HG02763 (cell line): Measurements from ENCODE around the gene SLC35C1.
A peak's percentile ranks its signal among the peaks of the same experiment; 100 is the strongest.

ENCODE experiments used
- ATAC-seq: cut with Tn5 transposase; IDR thresholded peaks from one replicate; pipeline ENCODE4 v1.9.1; 2021; ENCODE audit warnings: mild to moderate bottlenecking, moderate library complexity; ENCODE audit not compliant: unreplicated experiment

SLC35C1 gene

DNA sequence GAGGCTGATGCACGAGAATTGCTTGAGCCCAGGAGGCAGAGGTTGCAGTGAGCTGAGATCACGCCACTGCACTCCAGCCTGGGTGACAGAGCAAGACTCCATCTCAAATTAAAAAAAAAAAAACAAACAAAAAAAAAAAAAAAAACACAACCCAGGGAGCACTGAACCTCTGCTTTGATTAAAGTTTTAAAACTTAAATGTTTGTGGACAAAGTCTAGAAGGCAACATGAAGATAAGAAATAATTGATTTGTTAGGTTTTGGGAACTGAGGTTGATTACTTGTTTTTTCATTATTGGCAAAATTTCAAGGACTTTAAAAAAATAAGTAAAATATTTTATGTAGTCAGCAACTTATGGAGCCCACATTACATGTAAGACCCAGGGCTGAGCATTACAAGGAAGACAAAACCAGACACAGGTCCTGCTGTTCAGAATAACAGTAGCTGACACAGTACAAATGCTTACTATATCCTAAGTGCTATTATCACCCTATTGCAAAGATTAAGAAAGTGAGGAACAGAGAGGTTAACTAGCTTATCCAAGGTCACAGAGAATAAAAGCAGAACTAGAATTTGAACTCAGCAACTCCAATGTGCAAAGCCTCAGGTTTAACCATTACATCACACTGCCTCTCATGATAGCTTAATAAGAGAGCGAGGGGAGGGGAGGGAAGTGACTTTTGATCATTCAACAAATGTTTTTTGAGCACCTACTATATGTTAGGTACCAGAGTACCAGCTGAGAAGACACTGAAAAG, 40.1 kb downstream of the SLC35C1 start:
- no peak for ATAC-seq

DNA sequence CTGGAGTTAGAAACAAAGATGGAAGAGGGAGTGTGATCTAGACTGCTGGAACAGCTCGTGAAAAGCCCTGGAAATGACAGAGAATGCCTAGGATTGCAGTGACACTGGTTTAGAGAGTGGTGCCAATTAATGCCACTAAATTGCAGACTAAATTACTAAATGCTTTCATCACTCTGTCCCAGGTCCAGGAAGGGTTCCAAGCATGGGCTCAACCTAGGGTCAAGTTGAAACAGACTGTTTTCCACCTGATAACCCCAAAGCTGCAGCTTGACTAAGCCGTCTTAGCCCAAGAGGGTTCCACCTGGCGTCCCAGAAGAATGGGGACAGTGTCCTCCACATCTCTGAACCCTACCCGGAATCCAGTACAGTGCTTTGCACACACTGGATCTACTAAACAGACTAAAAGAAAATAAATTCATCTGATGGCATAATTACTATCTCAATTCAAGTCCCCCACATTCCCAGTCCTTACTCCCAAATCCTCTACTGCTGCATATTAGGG, 41.3 kb downstream of the SLC35C1 start:
- no peak for ATAC-seq

DNA sequence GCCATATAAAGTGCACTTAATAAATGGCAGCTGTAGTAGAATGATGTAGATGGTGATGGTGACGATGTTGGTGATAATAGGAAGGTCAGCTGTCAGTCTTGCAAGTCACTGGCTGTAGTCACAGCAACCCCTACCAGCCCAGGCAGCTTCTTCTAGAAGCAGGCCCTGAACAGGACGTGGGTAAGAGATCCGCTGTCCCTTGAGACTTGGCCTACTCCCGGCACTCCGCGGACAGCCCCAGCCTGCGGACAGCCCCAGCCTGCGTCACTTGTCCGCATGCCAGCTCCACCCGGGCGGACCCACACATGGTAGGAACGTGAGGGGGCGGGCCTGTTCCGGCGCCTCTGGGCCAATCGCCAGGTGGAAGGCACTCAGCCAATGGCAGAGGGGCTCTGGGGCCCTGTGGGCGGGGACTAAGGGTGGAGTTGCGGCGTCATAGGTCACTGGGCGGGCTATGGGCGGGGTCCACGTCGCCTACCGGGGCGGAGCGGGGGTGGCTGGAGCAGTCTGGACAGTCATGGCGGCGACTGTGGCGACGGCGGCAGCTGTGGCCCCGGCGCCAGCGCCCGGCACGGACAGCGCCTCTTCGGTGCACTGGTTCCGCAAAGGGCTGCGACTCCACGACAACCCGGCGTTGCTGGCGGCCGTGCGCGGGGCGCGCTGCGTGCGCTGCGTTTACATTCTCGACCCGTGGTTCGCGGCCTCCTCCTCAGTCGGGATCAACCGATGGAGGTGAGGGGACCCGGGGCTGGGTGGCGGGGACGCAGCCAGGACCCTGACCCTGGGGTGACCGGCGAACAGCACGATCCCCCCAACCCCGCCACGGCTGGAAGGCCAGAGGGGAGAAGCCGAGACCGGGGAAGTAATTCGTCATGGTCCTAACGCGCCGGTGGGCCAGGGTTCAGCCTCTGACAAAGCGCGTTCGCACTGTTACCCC, 42.3 kb downstream of the SLC35C1 start, which contains the start of gene CRY2:
TSS of gene CRY2 (plus strand) at position 502 of the 937 bp plus-strand sequence. CDS start at position 518, 16 bp downstream.
- peak; percentile 92 for ATAC-seq

DNA sequence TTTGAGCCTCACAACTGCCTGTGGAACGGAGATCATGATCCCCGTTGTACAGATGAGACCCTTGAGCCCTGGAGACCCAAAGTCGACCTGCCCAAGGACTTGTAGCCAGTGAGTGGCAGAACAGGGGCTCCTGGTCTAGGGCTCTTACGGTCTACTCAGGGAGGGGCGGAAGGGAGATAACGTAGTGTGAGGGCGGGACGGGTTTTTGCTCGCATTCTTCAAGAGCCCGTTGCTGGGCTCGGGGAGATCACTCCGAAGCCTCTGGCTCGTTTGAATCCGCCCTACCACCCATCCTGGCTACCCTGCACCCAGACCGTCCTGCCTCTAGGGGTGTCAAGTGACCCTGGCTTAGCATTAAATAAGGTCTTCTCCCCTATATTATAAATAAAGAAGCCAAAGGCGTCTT, 43.0 kb downstream of the SLC35C1 start:
- ATAC-seq = peak; percentile 7

DNA sequence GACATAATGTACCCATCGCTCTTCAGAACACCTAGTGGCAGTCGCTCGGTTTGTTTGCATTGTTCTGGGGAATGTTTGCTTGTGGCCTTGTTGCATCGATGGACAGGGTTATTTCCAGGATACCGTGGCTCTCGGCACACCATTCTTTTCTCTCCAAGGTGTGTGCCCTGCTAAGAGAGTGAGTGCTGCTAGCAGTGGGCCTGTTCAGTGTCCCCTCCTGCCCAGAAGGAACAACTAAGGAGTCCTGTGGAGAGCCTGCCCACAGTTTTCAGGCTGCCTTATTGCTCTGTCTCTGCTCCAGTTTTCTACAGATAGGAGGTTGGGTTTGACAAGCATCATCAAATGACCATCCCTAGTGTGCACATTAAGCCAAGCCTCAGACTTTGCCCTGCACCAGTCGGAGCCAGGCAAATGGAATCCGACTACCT, 43.7 kb downstream of the SLC35C1 start:
- ATAC-seq = no peak

DNA sequence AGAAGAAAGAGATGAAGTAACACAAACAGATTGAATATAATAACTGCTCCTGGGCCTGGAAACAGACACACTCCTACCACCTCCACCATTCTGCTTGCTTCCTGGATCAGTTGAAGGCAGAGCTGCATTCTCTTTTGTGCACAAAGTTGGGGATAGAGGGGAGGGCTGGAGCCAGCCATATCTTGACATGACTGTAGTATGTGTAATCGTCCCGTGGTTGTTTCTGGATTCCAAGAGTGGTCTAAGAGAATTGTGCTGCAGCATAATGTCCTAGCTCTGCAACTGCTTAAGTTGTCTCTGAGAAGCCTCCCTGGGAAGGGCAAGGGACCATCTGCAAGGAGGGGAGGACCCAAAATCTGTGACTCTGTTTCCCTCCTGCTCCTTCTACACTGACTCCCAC, 45.5 kb downstream of the SLC35C1 start:
- ATAC-seq = no peak

DNA sequence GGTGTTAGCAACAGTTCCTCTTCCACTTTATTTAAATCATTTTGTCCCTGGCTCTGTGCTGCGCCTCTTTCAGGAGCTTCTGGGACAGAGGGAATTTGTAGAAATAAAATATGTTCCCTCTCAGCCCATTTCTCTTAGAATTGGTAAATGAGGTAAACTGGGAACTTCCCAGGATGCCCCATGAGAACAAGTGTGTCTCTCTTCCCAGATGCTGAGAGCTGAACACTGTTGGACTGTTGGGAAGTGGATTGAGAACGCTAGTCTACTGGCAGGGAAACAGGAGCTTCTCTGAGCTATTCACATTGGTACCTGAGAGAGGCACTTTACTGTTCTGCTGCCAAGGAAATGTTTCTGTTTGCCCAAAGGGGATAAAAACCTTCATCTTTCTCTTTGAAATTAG, 46.3 kb downstream of the SLC35C1 start:
- no peak for ATAC-seq

DNA sequence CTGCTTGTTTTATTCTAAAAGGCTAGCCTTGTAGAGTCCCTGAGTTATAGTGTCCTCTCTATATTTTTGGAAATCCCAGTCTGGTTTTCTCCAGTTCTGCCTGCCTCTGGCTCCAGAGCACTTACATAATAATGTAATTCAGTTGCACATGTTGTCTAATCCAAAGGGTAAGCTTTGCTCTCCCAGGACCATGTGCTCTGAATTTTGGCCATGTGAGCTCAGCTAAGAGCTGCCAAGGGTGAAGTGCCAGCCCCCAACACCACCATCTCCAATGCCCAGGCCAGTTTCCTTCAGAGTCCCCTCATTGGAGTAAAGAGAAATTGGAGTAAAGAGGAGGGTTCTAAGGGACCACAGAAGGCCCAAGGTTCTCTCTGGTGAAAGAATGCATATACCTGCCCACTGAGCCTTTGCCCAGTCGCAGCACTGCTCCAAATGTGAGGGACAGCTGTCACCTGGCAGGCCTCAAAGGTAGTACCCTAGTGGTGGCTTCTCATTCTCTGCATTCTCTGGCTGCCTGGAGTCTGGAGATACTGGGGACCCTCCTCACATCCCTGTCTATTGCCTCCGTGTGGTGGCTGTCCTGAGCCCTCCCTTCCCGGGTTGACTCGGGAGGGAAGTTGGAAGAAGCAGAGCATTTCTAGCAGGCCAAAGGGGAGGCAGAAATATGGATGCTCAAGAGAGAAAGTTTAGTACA, 47.2 kb downstream of the SLC35C1 start:
- no peak for ATAC-seq

DNA sequence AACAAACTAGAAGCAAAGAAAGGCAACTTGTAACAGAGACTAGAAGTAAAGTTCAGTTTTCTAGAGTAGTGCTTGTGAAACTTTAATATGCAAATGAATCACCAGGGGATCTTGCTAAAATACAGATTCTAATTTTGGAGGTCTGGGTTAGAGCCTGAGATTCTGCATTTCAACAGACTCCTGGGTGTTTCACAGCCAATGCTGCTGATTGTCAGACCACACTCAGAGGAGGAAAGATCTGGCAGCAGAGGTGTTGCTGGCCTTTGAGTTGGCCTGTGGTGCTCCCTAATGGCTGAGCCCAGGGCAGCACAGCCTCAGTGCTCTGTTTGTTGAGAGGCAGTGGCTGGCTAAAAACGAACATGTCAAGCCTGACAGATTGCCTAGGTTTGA, 47.8 kb downstream of the SLC35C1 start:
- no peak for ATAC-seq

DNA sequence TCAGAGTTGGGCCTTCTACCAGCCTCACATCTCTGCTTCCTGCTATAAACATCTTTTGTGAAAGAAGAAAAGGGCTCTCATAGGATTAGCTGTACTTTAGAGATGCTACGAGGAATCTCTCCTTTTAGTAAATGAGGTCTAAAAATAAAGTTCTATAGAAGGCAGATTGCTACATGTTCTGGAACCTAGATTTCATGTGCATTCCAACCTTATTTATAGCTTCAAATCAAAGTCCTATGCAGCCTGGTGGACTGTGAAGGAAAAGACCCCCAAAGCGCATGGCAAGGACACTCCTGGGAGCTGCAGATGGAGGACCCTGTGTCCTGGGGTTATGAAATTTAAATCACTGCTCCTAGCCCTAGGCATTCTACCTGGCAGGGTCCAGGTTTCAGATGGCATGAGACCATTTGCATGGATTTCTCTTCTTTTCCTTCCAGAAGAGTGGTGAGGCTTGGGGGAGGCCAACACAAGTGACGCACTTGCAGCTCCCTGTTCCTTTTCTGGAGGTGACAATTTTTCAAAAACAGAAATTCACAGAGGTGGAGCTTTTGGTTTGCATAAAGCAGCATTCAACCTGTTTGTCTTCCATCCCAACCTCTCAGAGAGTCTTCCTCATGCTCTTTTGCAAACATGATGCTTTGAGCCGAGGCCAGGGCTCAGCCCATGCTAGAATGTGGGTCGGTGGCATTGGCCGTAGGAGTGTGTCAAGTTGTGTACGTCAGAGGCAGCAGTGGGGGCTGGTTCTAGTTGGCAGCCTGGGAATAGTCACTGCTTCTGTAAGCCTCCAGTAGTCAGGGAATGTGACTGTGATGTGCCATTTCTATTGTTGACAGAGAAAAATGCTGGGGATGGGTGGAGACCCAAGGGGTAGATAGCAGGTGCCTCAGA, 48.6 kb downstream of the SLC35C1 start:
- no peak for ATAC-seq

DNA sequence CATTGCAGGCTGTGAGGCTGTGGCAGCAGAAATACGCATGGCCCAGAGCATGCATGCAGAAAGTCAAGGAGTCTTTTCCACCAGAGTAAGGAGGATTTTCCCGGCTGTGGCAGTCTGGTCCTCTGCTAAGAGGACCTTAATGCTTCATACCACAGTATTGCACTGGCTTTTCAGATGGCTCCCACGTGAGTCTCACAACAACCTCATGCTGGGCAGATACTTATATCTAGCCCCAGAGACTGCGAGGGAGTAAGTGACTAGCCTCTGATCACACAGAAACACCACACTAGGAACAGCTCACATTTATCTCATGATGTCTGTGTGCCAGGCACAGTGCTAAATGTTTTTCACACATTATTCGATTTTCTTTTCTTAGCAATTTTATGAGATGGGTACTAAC, 50.4 kb downstream of the SLC35C1 start:
- ATAC-seq = no peak

DNA sequence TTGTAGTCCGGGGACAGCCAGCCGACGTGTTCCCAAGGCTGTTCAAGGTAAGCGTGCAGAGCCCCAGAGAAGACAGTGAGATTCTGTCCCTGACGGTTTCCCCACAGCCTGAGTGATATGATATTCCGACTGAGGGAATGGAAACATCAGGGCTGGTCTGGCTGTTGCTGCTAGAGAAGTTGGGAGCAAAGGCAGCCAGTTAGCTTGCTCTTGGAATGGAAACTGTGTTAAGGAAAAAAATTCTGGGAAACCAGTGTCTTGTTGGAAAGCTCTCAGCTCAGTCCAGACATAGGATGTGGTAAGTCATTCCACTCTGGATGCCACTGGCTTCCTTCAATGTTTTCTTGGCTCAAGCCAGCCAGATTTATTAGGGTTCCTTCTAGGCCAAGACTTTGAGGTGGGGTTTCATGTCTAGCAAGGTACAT, 51.1 kb downstream of the SLC35C1 start:
- no peak for ATAC-seq

DNA sequence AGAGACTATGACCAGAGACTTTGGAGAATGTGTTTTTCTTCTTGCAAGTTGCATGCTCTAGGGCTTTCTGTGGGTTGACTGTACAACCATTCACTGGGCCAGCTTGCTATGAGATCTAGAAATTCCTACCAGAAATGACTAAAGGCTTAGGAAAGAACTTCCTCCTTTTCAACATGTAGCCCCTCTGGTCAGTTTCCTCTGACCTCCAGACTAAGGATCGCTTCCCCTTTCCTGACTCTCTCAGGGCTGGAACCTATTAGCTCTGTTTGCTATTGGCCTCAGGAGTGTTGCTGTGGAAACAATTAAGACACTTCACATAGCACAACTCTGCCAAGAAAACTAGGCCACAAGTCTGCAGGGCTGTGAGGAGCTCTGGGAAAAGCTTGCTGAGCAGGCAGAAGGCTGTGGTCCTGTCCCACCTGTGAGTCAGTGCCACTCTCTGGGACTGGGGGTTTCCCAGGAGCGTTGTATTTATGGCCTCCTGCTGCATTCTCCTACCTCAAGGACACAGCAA, 53.1 kb downstream of the SLC35C1 start:
- no peak for ATAC-seq

DNA sequence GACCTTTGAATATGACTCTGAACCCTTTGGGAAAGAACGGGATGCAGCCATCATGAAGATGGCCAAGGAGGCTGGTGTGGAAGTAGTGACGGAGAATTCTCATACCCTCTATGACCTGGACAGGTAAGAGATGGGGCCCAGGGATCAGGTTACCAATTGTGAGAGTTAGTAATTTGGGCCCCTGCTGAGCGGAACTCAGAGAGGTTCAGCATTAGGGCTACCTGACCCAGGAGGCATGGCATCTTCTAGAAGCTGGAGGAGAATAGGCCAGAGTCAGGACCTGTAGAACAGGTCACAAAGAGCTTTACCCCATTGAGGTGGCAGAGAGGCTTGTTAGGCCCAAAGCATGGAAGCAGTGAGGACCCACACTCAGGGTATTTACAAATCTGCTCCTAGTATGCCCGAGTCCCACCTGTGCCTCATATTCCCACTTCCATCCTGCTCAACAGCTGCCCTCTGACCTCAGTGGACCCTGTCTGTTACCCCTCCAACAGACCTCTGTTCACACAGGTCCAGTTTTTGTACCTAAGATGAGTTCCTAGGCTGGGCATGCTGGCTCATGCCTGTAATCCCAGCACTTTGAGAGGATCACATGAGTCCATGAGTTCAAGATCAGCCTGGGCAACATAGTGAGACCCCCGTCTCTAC, 53.9 kb downstream of the SLC35C1 start:
- ATAC-seq = no peak

DNA sequence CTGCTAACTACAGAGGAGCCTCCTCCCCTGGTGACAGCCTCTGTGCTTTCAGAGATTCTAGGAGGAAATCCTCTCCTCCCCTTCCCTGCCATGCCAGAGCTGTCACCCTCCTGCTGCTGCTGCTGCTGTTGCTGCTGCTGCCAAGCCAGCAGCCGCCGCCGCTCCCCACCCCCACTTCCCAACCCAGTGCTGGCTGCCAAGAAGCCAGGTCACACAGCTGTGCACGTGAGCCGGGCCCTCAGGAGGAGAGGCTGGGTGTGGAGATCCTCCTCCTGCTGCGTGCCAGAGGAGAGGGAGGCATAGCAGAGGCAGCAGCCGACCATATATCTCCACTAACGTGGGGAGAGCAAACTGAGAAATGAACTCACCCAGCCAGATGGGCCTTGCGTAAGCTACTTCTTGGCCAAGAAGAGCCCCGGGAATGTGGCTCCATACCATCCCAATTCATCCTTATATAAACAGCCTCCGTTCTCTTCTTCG, 54.8 kb downstream of the SLC35C1 start:
- ATAC-seq = no peak

DNA sequence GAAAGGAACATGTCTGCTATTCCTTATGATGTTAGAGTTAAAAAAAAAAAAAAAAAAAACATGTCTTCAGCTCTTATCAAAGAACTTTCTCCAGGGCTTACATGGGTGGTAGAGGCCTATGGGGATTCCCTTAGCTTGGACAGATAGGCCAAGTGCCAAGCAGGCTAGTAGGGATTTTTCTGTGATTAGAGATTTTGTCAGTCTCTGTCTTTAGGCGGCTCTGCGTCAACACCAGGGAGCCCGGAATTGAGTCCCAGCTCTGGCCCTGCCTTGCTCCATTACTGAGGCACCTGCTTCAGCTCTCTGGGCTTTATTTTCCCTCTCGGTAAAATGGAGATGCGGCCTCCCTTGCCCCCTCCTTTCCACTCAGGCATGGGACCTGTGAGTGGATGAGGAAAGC, 55.4 kb downstream of the SLC35C1 start:
- no peak for ATAC-seq

DNA sequence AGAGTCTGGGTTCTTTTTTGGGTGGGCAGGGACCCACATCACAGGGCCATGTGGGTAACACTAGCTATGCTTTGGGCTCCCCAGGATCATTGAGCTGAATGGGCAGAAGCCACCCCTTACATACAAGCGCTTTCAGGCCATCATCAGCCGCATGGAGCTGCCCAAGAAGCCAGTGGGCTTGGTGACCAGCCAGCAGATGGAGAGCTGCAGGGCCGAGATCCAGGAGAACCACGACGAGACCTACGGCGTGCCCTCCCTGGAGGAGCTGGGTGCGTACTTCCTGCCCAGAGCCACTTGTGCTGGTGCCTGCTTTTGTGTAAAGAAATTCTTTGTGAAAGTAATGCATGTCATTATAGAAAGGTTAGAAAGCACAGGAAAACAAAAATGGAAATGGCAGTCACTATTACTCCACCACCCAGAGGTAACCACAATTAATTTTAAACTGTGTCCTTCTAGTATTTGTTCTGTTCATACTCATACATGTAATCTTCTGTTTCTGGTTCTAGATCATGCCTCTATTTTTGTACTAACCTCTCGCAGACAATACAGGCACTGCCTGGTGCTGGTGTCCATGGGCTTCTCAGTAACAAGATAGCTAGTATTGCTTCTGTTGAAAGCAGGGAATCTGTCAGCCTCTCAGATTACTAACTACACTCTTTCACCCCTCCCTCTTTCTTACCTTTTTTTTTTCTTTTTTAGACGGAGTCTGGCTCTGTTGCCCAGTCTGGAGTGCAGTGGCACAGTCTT, 56.0 kb downstream of the SLC35C1 start:
- no peak for ATAC-seq
